ENCODE measurements around the gene TSGA10.
"Not testable (repeated sequence)": the region's sequence is repeated elsewhere in the genome, so short reads cannot be mapped to it uniquely, and the experiment has no call there.

TSGA10 gene

GRCh38 chr2:99153921-99154604, 679 bp downstream of the TSGA10 start:
- DNase-seq (ENCODE audit: low read depth in 4 of 4, low spot score in 1 of 4): no peak

GRCh38 chr2:99152199-99152895, 2.4 kb downstream of the TSGA10 start:
- no peak for DNase-seq (ENCODE audit: low read depth in 4 of 4, low spot score in 1 of 4)

- no peak for DNase-seq (ENCODE audit: low read depth in 4 of 4, low spot score in 1 of 4)
Measured at GRCh38 chr2:99150706-99151105, 4.0 kb downstream of the TSGA10 start.

GRCh38 chr2:99141110-99142108, 13.3 kb downstream of the TSGA10 start, which contains the start of gene C2orf15:
TSS of gene C2orf15 (plus strand) at chr2:99141707. CDS start at chr2:99150559, 8,852 bp downstream.
- DNase-seq (ENCODE audit: low read depth in 4 of 4, low spot score in 1 of 4): peak; percentile 92 to 97 (median 95)

- no peak for DNase-seq (ENCODE audit: low read depth in 4 of 4, low spot score in 1 of 4)
Measured at GRCh38 chr2:99140860-99141109, 14.0 kb downstream of the TSGA10 start.

GRCh38 chr2:99140056-99140859, 14.5 kb downstream of the TSGA10 start:
- DNase-seq (ENCODE audit: low read depth in 4 of 4, low spot score in 1 of 4): no peak

GRCh38 chr2:99139003-99139402, 15.7 kb downstream of the TSGA10 start:
- DNase-seq (ENCODE audit: low read depth in 4 of 4, low spot score in 1 of 4): no peak

GRCh38 chr2:99135044-99135556, 19.6 kb downstream of the TSGA10 start:
- not testable (repeated sequence) for DNase-seq (ENCODE audit: low read depth in 4 of 4, low spot score in 1 of 4)

- DNase-seq (ENCODE audit: low read depth in 4 of 4, low spot score in 1 of 4): no peak
Measured at GRCh38 chr2:99127981-99128380, 26.8 kb downstream of the TSGA10 start.

- no peak for DNase-seq (ENCODE audit: low read depth in 4 of 4, low spot score in 1 of 4)
Measured at GRCh38 chr2:99112617-99113016, 42.1 kb downstream of the TSGA10 start.

- DNase-seq (ENCODE audit: low read depth in 4 of 4, low spot score in 1 of 4): no peak
Measured at GRCh38 chr2:99111945-99112344, 42.8 kb downstream of the TSGA10 start.

GRCh38 chr2:99111236-99111635, 43.5 kb downstream of the TSGA10 start:
- DNase-seq (ENCODE audit: low read depth in 4 of 4, low spot score in 1 of 4): no peak

GRCh38 chr2:99106913-99107312, 47.8 kb downstream of the TSGA10 start:
- no peak for DNase-seq (ENCODE audit: low read depth in 4 of 4, low spot score in 1 of 4)

- no peak for DNase-seq (ENCODE audit: low read depth in 4 of 4, low spot score in 1 of 4)
Measured at GRCh38 chr2:99104006-99104405, 50.7 kb downstream of the TSGA10 start.

GRCh38 chr2:99101697-99102096, 53.0 kb downstream of the TSGA10 start:
- no peak for DNase-seq (ENCODE audit: low read depth in 4 of 4, low spot score in 1 of 4)

- no peak for DNase-seq (ENCODE audit: low read depth in 4 of 4, low spot score in 1 of 4)
Measured at GRCh38 chr2:99096728-99097127, 58.0 kb downstream of the TSGA10 start.

GRCh38 chr2:99088017-99088416, 66.7 kb downstream of the TSGA10 start:
- no peak for DNase-seq (ENCODE audit: low read depth in 4 of 4, low spot score in 1 of 4)

GRCh38 chr2:99086385-99086784, 68.4 kb downstream of the TSGA10 start:
- DNase-seq (ENCODE audit: low read depth in 4 of 4, low spot score in 1 of 4): no peak

GRCh38 chr2:99085421-99085820, 69.3 kb downstream of the TSGA10 start:
- no peak for DNase-seq (ENCODE audit: low read depth in 4 of 4, low spot score in 1 of 4)

GRCh38 chr2:99084256-99084655, 70.5 kb downstream of the TSGA10 start:
- no peak for DNase-seq (ENCODE audit: low read depth in 4 of 4, low spot score in 1 of 4)

GRCh38 chr2:99081891-99082290, 72.9 kb downstream of the TSGA10 start:
- no peak for DNase-seq (ENCODE audit: low read depth in 4 of 4, low spot score in 1 of 4)
